GM12891 (cell line): ENCODE measurements around the gene SLC38A2.

Experiments used
- DNase-seq: peaks from one replicate; pipeline ENCODE4 v3.0.0; 2011; ENCODE audit warnings: low spot score; ENCODE audit not compliant: insufficient read length
- FAIRE-seq: peaks from 2 replicates; lab custom pipeline; 2011; peaks lifted over from hg19 to GRCh38; lab: Jason Lieb, UNC
- PAX5 ChIP-seq: IDR thresholded peaks from 2 replicates; pipeline ENCODE4 v1.6.1; 2011; ENCODE audit warnings: low read length, moderate library complexity, mild to moderate bottlenecking; ENCODE audit not compliant: insufficient read depth, severe bottlenecking
- POLR2A ChIP-seq: IDR thresholded peaks from 2 replicates; pipeline ENCODE4 v1.6.1; 2011; ENCODE audit warnings: low read depth, low read length, control low read depth
- POLR2AphosphoS5 ChIP-seq: IDR thresholded peaks from 2 replicates; pipeline ENCODE4 v1.6.1; 2011; ENCODE audit warnings: low read depth, low read length, control low read depth
- POU2F2 ChIP-seq: IDR thresholded peaks from 2 replicates; pipeline ENCODE4 v1.6.1; 2011; ENCODE audit warnings: low read depth, mild to moderate bottlenecking, control low read depth, low read length, moderate library complexity
- SPI1 ChIP-seq: IDR thresholded peaks from 2 replicates; pipeline ENCODE4 v1.6.1; 2011; ENCODE audit warnings: low read depth, low read length, control low read depth
- TAF1 ChIP-seq: IDR thresholded peaks from 2 replicates; pipeline ENCODE4 v1.6.1; 2011; ENCODE audit warnings: low read depth, low read length, control low read depth

SLC38A2 gene

GRCh38 chr12:46356655-46357437, 15.7 kb downstream of the SLC38A2 start:
- no peak for TF ChIP-seq PAX5
- no peak for TF ChIP-seq TAF1
- no peak for TF ChIP-seq POU2F2
- no peak for TF ChIP-seq POLR2AphosphoS5
- no peak for TF ChIP-seq POLR2A
- TF ChIP-seq SPI1: no peak
- no peak for DNase-seq
- FAIRE-seq: no peak

GRCh38 chr12:46354802-46355199, 17.8 kb downstream of the SLC38A2 start:
- no peak for TF ChIP-seq PAX5
- no peak for TF ChIP-seq POLR2A
- no peak for TF ChIP-seq POU2F2
- no peak for TF ChIP-seq TAF1
- TF ChIP-seq POLR2AphosphoS5: no peak
- TF ChIP-seq SPI1: no peak
- DNase-seq (no peak), FAIRE-seq (no peak)

GRCh38 chr12:46354111-46354801, 18.3 kb downstream of the SLC38A2 start:
- no peak for FAIRE-seq
- TF ChIP-seq PAX5: no peak
- no peak for TF ChIP-seq TAF1
- no peak for TF ChIP-seq POLR2A
- TF ChIP-seq POU2F2: no peak
- TF ChIP-seq SPI1: no peak
- TF ChIP-seq POLR2AphosphoS5: no peak
- no peak for DNase-seq

DNA sequence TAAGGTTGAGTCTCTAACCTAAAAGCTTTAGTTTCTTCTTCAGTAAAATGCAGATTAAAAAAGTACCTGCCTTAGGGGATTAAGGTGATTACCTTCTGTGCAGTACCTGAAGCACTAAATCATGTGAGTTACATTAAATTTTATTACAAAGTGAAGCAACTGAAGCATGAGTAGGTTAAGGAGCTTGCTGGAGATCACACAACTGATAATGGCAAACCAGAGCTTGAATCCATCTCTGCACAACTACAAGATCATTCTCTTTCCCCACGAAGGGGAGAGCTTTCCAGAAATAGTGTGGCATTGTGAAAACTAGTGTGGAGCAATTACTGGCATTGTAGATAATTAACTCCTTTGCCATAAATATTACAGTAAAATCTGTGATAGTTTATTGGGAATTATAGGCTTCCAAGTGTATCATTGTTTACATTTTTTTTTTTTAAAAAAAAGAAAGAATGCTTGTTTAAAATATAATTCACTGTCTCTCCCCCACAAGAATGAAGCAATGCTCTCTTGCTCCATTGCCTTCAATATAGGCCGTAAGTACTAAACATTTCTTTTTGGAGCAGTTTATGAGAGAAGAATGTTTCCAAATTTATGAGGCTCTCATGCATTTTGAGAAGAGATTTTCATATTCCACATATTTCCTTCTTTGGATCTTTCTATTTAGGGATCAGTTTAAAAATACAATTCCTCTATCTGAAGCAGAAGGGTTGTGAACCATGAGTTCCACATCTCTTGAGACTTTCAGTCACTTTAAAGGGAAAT, 20.5 kb downstream of the SLC38A2 start:
- FAIRE-seq (no peak), DNase-seq (no peak)
- no peak for TF ChIP-seq POLR2A
- TF ChIP-seq PAX5: no peak
- no peak for TF ChIP-seq POLR2AphosphoS5
- no peak for TF ChIP-seq SPI1
- TF ChIP-seq POU2F2: no peak
- no peak for TF ChIP-seq TAF1

GRCh38 chr12:46351138-46351537, 21.4 kb downstream of the SLC38A2 start:
- DNase-seq (no peak), FAIRE-seq (no peak)
- TF ChIP-seq POLR2A (no peak), PAX5 (no peak), POLR2AphosphoS5 (no peak), SPI1 (no peak)

DNA sequence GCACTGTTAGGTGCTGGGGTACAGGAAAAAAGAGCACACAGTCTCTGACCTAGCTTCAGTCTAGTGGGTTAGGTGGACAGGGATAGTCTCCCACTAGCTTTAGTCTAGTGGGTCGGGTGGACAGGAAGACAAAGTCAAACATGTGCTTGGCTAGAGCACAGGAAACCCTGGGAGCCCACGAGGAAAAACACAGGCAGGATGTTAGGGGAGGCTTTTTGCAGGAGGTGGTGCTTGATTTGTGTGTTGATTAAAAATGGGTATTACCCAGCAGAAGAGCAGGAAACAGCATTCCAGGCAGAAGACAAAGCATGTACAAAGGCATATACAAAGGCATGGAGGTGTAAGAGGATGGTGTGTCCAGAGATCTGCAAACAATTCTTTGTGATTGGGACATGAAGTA, 23.3 kb downstream of the SLC38A2 start:
- no peak for DNase-seq
- FAIRE-seq: no peak
- TF ChIP-seq TAF1 (no peak), POLR2AphosphoS5 (no peak), SPI1 (no peak), POLR2A (no peak), PAX5 (no peak), POU2F2 (no peak)

DNA sequence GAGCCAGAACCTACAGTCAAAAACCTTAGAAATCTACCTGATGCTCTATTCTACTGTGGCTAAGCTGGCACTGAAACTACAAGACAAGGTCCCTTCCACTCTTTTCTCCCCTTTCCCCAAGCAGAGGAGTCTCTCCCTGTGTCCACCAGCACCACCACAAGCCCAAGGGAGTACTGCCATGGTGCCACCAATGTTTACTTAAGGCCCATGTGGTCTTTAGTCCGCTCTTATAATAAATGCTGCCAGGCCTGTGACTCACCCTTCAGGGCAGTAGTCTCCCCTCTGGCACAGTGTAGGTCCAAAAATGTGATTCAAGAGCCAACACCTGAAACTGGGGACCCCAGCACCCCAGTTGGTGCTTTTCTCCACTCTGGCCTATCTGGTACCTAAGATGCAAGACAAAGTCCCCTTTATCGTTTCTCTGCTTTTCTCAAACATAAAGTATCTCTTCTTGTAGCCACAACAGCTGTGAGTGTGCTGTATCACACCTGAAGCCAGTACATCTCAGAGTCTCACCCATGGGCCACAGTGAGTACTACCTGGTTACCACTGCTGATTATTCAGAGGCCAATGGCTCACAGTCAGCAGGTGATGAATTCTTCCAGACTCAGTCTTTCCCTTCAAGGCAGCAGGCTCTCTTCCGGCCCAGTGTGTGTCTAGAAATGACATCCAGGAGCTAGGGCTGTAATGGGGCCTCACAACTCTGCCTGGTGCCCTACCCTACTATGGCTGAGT, 29.3 kb downstream of the SLC38A2 start:
- no peak for FAIRE-seq
- no peak for TF ChIP-seq POU2F2
- no peak for TF ChIP-seq POLR2A
- TF ChIP-seq TAF1: no peak
- TF ChIP-seq POLR2AphosphoS5: no peak
- TF ChIP-seq SPI1: no peak
- TF ChIP-seq PAX5: no peak
- DNase-seq: no peak

GRCh38 chr12:46342562-46343033, 30.0 kb downstream of the SLC38A2 start:
- TF ChIP-seq POLR2AphosphoS5: no peak
- no peak for TF ChIP-seq POU2F2
- no peak for TF ChIP-seq SPI1
- DNase-seq (no peak), FAIRE-seq (no peak)

GRCh38 chr12:46339051-46339450, 33.5 kb downstream of the SLC38A2 start:
- TF ChIP-seq POU2F2 (no peak), POLR2A (no peak), POLR2AphosphoS5 (no peak), PAX5 (no peak), TAF1 (no peak), SPI1 (no peak)
- FAIRE-seq (no peak), DNase-seq (no peak)
